K562 (cell line): Measurements from ENCODE around the gene UPF2. TPM values are rescaled to one million over a fixed set of nuclear protein-coding genes. Genes with fewer than 3 reads are reported as not detected.
A peak's percentile ranks its signal among the peaks of the same experiment; 100 is the strongest.

ENCODE experiments used
- DNMT1 ChIP-seq: fragments of 450-650 bp; IDR thresholded peaks from 2 replicates; pipeline ENCODE4 v1.6.1; 2016; ENCODE audit warnings: antibody characterized with exemption, mild to moderate bottlenecking
- E4F1 ChIP-seq: fragments of 250-450 bp; sonication (Bioruptor Pico); IDR thresholded peaks from 2 replicates; pipeline ENCODE4 v1.5.0; 2021; ENCODE audit warnings: mild to moderate bottlenecking, borderline replicate concordance
- ETS1 ChIP-seq: conservative IDR thresholded peaks from 2 replicates; pipeline ENCODE4 v1.6.1; 2011; ENCODE audit warnings: low read depth, mild to moderate bottlenecking, low read length; ENCODE audit not compliant: control insufficient read depth
- HDAC1 ChIP-seq, 2 experiments: fragments of 450-650 bp; IDR thresholded peaks; 2 replicates each; pipeline ENCODE4 v1.6.1; 2016 to 2017; ENCODE audit warnings: inconsistent platforms in 1 of 2, mild to moderate bottlenecking in 1 of 2, moderate library complexity in 1 of 2
- NCOR1 ChIP-seq: fragments of 450-650 bp; IDR thresholded peaks from 2 replicates; pipeline ENCODE4 v1.6.1; 2016; ENCODE audit warnings: mild to moderate bottlenecking, moderate library complexity
- NFE2 ChIP-seq: IDR thresholded peaks from 2 replicates; pipeline ENCODE4 v1.6.1; 2014; ENCODE audit warnings: antibody characterized with exemption, low read depth
- NFIC ChIP-seq: fragments of 450-650 bp; IDR thresholded peaks from 2 replicates; pipeline ENCODE4 v1.6.1; 2017; ENCODE audit warnings: mild to moderate bottlenecking, inconsistent platforms
- RBBP5 ChIP-seq: fragments of 200-600 bp; sonication (generic); IDR thresholded peaks from 2 replicates; pipeline ENCODE4 v1.6.1; 2012; ENCODE audit warnings: borderline replicate concordance, mild to moderate bottlenecking, low read length, control low read depth, inconsistent platforms; ENCODE audit not compliant: insufficient read depth, poor library complexity, severe bottlenecking
- SIN3A ChIP-seq, 2 experiments: fragments of 150-350 bp in 1 of 2; IDR thresholded peaks; 2 replicates each; pipeline ENCODE4 v1.6.1; 2011 to 2016; ENCODE audit warnings: borderline replicate concordance in 2 of 2, low read depth in 2 of 2, low read length in 2 of 2, mild to moderate bottlenecking in 2 of 2, moderate library complexity in 2 of 2; ENCODE audit not compliant: control insufficient read depth in 1 of 2
- TEAD2 ChIP-seq: fragments of 450-650 bp; IDR thresholded peaks from 2 replicates; pipeline ENCODE4 v1.6.1; 2016; ENCODE audit warnings: missing genetic modification characterization, control low read depth, missing compliant biosample characterization
- TEAD4 ChIP-seq, 2 experiments: sonication (generic) in 1 of 2; formaldehyde crosslinking in 1 of 2; IDR thresholded peaks; 2 replicates each; pipeline versions ENCODE4 v1.6.1 to v1.8.0; 2012 to 2022; ENCODE audit warnings: borderline replicate concordance in 1 of 2, inconsistent platforms in 1 of 2, low read length in 1 of 2, mild to moderate bottlenecking in 1 of 2, missing genetic modification reagents in 1 of 2
- ZBTB34 ChIP-seq: fragments of 250-450 bp; sonication (Bioruptor Pico); IDR thresholded peaks from 2 replicates; pipeline ENCODE4 v1.8.0; 2021; ENCODE audit warnings: mild to moderate bottlenecking, moderate library complexity
- ZNF592 ChIP-seq: fragments of 450-650 bp; IDR thresholded peaks from 2 replicates; pipeline ENCODE4 v1.6.1; 2017; ENCODE audit warnings: antibody characterized with exemption, mild to moderate bottlenecking
- ZNF77 ChIP-seq: fragments of 250-450 bp; sonication (Bioruptor Pico); IDR thresholded peaks from 2 replicates; pipeline ENCODE4 v1.5.0; 2020
- polyA plus RNA-seq, 8 experiments: library from polyadenylated mRNA; depleted of rRNA in 4 of 8; stranded (reverse) in 5 of 8; unstranded in 3 of 8; fragments of >200 nt; fragmentation: Nextera tagmentation in 2 of 8; fragmentation: Illumina TruSeq in 1 of 8; extraction: Ambion mirVana in 2 of 8; extraction: Trizol in 1 of 8; gene quantifications; 2 replicates each; pipeline versions ENCODE4 v1.2.1 to v1.2.3, GENCODE V29; 2011 to 2014; ENCODE audit warnings: inconsistent platforms in 1 of 8, missing spikeins in 1 of 8
- total RNA-seq, 7 experiments: library from RNA; depleted of rRNA in 6 of 7; stranded (reverse); fragments of >200 nt in 6 of 7; fragmentation: Illumina TruSeq in 2 of 7; extraction: Trizol in 2 of 7; gene quantifications; 2 replicates each; pipeline versions ENCODE4 v1.2.1 to v1.2.3, GENCODE V29; 2011 to 2021; ENCODE audit warnings: low replicate concordance in 1 of 7

UPF2 gene
- total and polyA plus RNA-seq, 9 of the 15 experiments (the other 6 are each of a cell fraction or from before 2014, with no cell fraction given): 13.9 to 37.7 (median 23.7) TPM

- TF ChIP-seq ZBTB34 (CRISPR knock-in tag): no peak
- no peak for TF ChIP-seq DNMT1
- 0 out of 2 replicates have a peak, but pooled peaks have one; percentile 26 for TF ChIP-seq ETS1
- TF ChIP-seq ZNF77: no peak
- 0 out of 2 replicates have a peak, but pooled peaks have one; percentile 28 for TF ChIP-seq NCOR1
- peak; percentile 79; the same call in 1 of the 2 replicates for TF ChIP-seq TEAD2 (tag)
- peak; percentile 21 for TF ChIP-seq NFIC
- TF ChIP-seq ZNF592: peak; percentile 81
- TF ChIP-seq RBBP5: no peak
- TF ChIP-seq TEAD4 (IDR thresholded peaks at IDR 0.05; ENCODE audit: low read length): peak; percentile 66
- no peak for TF ChIP-seq TEAD4 (CRISPR knock-in tag; IDR thresholded peaks at IDR 0.05; ENCODE audit: borderline replicate concordance)
- TF ChIP-seq NFE2: 0 out of 2 replicates have a peak, but pooled peaks have one; percentile 10
- TF ChIP-seq SIN3A (IDR thresholded peaks at IDR 0.05; ENCODE audit: borderline replicate concordance in 2 of 2, control insufficient read depth in 1 of 2, low read depth in 2 of 2, low read length in 2 of 2): no peak
- TF ChIP-seq HDAC1 (IDR thresholded peaks at IDR 0.05): 0 out of 4 replicates have a peak, but pooled peaks of 1 of the 2 experiments have one; percentile 7
- no peak for TF ChIP-seq E4F1 (CRISPR knock-in tag)
These were observed 166.9 kb downstream of the UPF2 start (continued) for GRCh38 chr10:11875494-11876281.
